ENCODE measurements around the gene CD93.

Gene CD93

DNA sequence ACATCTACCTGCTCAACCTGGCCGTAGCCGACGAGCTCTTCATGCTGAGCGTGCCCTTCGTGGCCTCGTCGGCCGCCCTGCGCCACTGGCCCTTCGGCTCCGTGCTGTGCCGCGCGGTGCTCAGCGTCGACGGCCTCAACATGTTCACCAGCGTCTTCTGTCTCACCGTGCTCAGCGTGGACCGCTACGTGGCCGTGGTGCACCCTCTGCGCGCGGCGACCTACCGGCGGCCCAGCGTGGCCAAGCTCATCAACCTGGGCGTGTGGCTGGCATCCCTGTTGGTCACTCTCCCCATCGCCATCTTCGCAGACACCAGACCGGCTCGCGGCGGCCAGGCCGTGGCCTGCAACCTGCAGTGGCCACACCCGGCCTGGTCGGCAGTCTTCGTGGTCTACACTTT is 50.4 kb downstream of the CD93 start:
- no peak for DNase-seq (ENCODE audit: low read depth, low spot score)

DNA sequence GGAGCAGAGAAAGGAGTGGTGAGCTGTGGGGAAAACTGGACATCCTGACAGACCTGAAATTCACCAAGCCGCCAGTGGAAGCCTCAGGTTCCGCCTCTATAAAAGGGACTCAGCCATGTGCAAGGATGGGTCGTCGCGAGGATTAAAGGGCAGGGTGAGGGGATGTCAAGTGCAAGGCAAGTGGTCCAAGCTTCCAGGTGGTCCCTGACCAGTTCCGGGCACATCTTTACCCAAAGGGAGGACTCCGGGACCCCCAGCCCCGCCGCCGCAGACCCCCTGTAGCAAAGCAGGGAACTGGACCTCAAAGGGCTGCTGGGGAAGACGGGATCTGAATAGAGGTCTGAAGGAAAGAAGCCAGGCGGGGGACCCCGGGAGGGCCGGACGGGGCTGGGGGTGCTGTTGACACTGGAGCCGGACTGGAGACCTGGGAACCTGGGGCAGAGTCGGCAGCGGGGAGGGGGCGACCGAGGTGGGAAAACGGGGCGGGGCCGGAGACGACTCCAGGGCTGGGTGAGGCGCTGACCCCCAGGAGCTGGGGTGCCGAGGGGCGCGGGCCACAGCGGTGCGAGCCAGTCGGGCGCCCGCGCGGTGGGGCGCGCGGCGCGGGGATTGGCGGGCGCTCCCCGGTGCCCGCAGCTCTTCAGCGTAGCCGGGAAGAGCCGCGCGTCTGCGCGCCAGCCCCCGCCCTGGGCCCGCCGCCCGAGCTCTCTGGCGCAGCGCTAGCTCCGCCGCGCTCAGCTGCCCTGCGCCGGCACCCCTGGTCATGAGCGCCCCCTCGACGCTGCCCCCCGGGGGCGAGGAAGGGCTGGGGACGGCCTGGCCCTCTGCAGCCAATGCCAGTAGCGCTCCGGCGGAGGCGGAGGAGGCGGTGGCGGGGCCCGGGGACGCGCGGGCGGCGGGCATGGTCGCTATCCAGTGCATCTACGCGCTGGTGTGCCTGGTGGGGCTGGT is 51.1 kb downstream of the CD93 start, which contains the start of gene SSTR4:
SSTR4 (plus strand) TSS at position 592 of the 951 bp plus-strand sequence; CDS start at position 764, 172 bp downstream.
- no peak for DNase-seq (ENCODE audit: low read depth, low spot score)

- DNase-seq (ENCODE audit: low read depth, low spot score): no peak
Measured at GRCh38 chr20:23033918-23034317, 52.2 kb downstream of the CD93 start.

- DNase-seq (ENCODE audit: low read depth, low spot score): no peak
Measured at GRCh38 chr20:23032750-23033078, 53.4 kb downstream of the CD93 start.

GRCh38 chr20:23032056-23032749 is 53.9 kb downstream of the CD93 start:
- DNase-seq (ENCODE audit: low read depth, low spot score): no peak

- DNase-seq (ENCODE audit: low read depth, low spot score): no peak
Measured at GRCh38 chr20:23031346-23031745, 54.8 kb downstream of the CD93 start.

Data from brain pericyte (primary cell).